HFFc6 (cell line): ENCODE measurements around the gene NIT2. TPM values are rescaled to one million over a fixed set of nuclear protein-coding genes. Genes with fewer than 3 reads are reported as not detected.

Source experiments
- DNase-seq: peaks from one replicate; pipeline ENCODE4 v3.0.0-alpha.2; 2018
- H3K27ac Mint-ChIP-seq: 2 replicates; pipeline ENCODE4 v1.8.0; 2020; ENCODE audit warnings: mild to moderate bottlenecking, mixed read lengths
- H3K27me3 Mint-ChIP-seq: 2 replicates; pipeline ENCODE4 v1.8.0; 2021; ENCODE audit warnings: mild to moderate bottlenecking, moderate library complexity, mixed read lengths; ENCODE audit not compliant: insufficient read depth
- H3K36me3 Mint-ChIP-seq: 2 replicates; pipeline ENCODE4 v1.8.0; 2021; ENCODE audit warnings: low read depth, mixed read lengths
- H3K4me1 Mint-ChIP-seq: 2 replicates; pipeline ENCODE4 v1.8.0; 2020; ENCODE audit warnings: low read depth, mixed read lengths
- H3K4me3 Mint-ChIP-seq: 2 replicates; pipeline ENCODE4 v1.8.0; 2020; ENCODE audit warnings: mild to moderate bottlenecking, moderate library complexity, mixed read lengths
- H3K9me3 Mint-ChIP-seq: 2 replicates; pipeline ENCODE4 v1.8.0; 2020; ENCODE audit warnings: mild to moderate bottlenecking, mixed read lengths
- CTCF ChIP-seq: fragments of 200-600 bp; sonication (generic); IDR thresholded peaks from 2 replicates; pipeline ENCODE4 v1.5.0; 2021; ENCODE audit warnings: antibody characterized with exemption, mild to moderate bottlenecking
- total RNA-seq, 6 experiments: library from RNA; stranded (reverse); fragmentation: NEBNext Ultra II Directional; extraction: Animal tissue kit (Norgen Biotek cat#: 25700); gene quantifications; 2 replicates in 1 of 6; 3 replicates in 5 of 6; pipeline ENCODE4 v1.2.3, GENCODE V29; 2021

Gene NIT2
- total RNA-seq, 6 experiments from 2014 or later = 36.4 to 48.6 (median 42.7) TPM

DNA sequence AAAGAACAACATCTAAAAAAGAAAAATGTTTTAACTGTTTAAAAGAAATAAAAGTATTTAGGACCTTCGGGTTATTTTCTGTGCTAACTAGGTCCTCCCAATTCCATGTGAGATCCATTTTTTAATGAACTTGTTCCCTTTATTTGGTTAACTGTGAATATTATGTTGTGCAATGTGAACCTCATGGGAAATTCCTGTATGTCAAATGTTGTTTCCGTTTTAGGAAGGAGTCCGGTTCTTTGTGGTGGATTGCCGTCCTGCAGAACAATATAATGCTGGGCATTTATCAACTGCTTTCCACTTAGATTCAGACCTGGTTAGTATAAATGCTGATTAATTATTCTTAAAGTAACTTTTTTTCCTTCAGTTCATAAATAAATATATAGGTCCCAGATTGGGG, 35.5 kb upstream of the NIT2 start:
- Mint-ChIP-seq H3K4me3 (no peak overlapping the region), H3K36me3 (peaks cover 41% of the 10 kb centered on the region), H3K9me3 (no peaks in the 10 kb centered on the region), H3K27ac (no peak overlapping the region), H3K4me1 (peaks cover 18% of the 10 kb centered on the region), H3K27me3 (no peaks in the 10 kb centered on the region)
- no peak for DNase-seq
- no peak for TF ChIP-seq CTCF

DNA sequence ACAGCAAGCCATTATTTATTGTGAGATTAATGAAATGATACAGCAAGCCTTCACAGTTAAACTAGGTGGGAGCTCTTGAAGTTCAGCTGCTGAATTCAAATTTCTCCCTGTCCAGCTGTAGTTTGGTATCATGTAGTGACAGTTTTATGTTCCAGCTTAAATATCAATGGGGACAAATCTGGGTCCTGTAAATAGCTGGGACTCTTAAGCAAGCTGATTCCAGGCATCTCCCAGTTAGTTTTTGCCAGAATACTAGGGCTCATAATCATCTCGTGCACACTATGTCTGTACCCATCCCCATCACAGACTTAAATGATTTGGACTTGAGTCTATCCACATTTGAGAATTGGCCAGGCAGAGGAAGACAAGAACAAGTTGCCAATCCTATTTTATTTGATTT, 27.9 kb upstream of the NIT2 start:
- H3K9me3 Mint-ChIP-seq = no peaks in the 10 kb centered on the region
- no peak for DNase-seq
- no peak overlapping the region for H3K4me3 Mint-ChIP-seq
- peaks cover 20% of the 10 kb centered on the region for H3K4me1 Mint-ChIP-seq
- no peak for TF ChIP-seq CTCF
- H3K27ac Mint-ChIP-seq = peak overlapping the region; percentile 19; the same call in 1 of the 2 replicates
- no peaks in the 10 kb centered on the region for H3K27me3 Mint-ChIP-seq
- peaks cover 23% of the 10 kb centered on the region for H3K36me3 Mint-ChIP-seq

- Mint-ChIP-seq H3K36me3 (peaks cover 20% of the 10 kb centered on the region), H3K4me1 (peaks cover 23% of the 10 kb centered on the region), H3K27ac (peak overlapping the region; percentile 15; the same call in 1 of the 2 replicates), H3K4me3 (no peak overlapping the region), H3K27me3 (no peaks in the 10 kb centered on the region), H3K9me3 (no peaks in the 10 kb centered on the region)
- TF ChIP-seq CTCF = no peak
- no peak for DNase-seq
Measured at GRCh38 chr3:100310355-100310965, 24.1 kb upstream of the NIT2 start.

GRCh38 chr3:100311011-100311410, 23.5 kb upstream of the NIT2 start:
- Mint-ChIP-seq H3K27ac (no peak overlapping the region; the same call in 1 of the 2 replicates), H3K9me3 (no peaks in the 10 kb centered on the region), H3K36me3 (peaks cover 19% of the 10 kb centered on the region), H3K27me3 (no peaks in the 10 kb centered on the region), H3K4me1 (peaks cover 23% of the 10 kb centered on the region), H3K4me3 (no peak overlapping the region)
- no peak for DNase-seq
- no peak for TF ChIP-seq CTCF

DNA sequence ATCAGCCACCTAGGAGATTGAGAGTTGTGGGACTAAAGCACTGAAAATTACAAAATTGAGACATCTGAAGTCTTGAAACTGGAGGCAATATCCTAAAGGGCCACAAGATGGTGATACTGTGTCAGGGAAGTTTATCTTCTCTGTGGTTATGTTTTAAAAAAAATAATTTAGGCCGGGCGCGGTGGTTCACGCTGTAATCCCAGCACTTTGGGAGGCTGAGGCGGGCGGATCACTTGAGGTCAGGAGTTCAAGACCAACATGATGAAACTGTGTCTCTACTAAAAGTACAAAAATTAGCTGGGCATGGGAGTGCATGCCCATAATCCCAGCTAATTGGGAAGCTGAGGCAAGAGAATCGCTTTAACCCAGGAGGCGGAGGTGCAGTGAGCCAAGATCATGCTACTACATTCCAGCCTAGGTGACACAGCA, 17.9 kb upstream of the NIT2 start:
- Mint-ChIP-seq H3K36me3 (peaks cover 7% of the 10 kb centered on the region), H3K27me3 (no peaks in the 10 kb centered on the region), H3K4me3 (no peak overlapping the region; the same call in 1 of the 2 replicates), H3K27ac (peak overlapping the region; percentile 17; the same call in 1 of the 2 replicates), H3K9me3 (no peaks in the 10 kb centered on the region), H3K4me1 (peaks cover 19% of the 10 kb centered on the region)
- peak; percentile 52 for DNase-seq
- peak; percentile 85 for TF ChIP-seq CTCF
